ENCODE data around the gene FOXE3. TPM values are rescaled to one million over a fixed set of nuclear protein-coding genes. Genes with fewer than 3 reads are reported as not detected.

The FOXE3 gene
- total and polyA plus RNA-seq, 7 experiments from 2014 or later: not detected

- intact Hi-C loops (cut with micrococcal nuclease): loop anchor here (1.0 to 10.0 kb wide), 3 partner anchors 278 to 938 kb away; no protein-coding TSS in a partner anchor
- peak overlapping the region in 2 of 9 donors; percentile 38 to 55 for H3K27ac Mint-ChIP-seq
- no peak overlapping the region for H3K27ac ChIP-seq (ENCODE audit: low read depth, low read length)
- peaks cover 0 to 25% of the 10 kb centered on the region in 2 donors for H3K27me3 ChIP-seq (ENCODE audit: control insufficient read depth in 2 of 2, insufficient read depth in 2 of 2, low read length in 2 of 2)
- peaks cover 8 to 38% of the 10 kb centered on the region in 2 donors for H3K4me1 ChIP-seq (ENCODE audit: control insufficient read depth in 2 of 2, insufficient read depth in 2 of 2, low read length in 2 of 2)
- peaks cover 25 to 47% (median 39%) of the 10 kb centered on the region in 7 donors for H3K4me1 Mint-ChIP-seq
- peaks cover 46 to 52% (median 49%) of the 10 kb centered on the region in 5 donors for H3K27me3 Mint-ChIP-seq
- ATAC-seq (peak; percentile 54), DNase-seq (peak in 8 of 9 donors; percentile 44 to 68 (median 58))
- ChIA-PET CTCF (interaction anchor here (0.5 to 1.3 kb wide), 3 partner anchors 80 to 299 kb away, joined by 3 to 7 read pairs (median 3); no protein-coding TSS in a partner anchor), POLR2A (no interaction called here)
- peaks cover 0 to 18% (median 0%) of the 10 kb centered on the region in 5 donors for H3K36me3 Mint-ChIP-seq
- no peaks in the 10 kb centered on the region for H3K36me3 ChIP-seq (ENCODE audit: control insufficient read depth in 2 of 3, insufficient read depth in 3 of 3, low read length in 3 of 3)
- peak overlapping the region; percentile 20 for H3K4me3 ChIP-seq (ENCODE audit: low read length)
- H3K9me3 ChIP-seq (ENCODE audit: control insufficient read depth in 2 of 3, low read length in 3 of 3): no peaks in the 10 kb centered on the region
- peak overlapping the region; percentile 30 to 81 (median 75) for H3K4me3 Mint-ChIP-seq
- H3K9me3 Mint-ChIP-seq: peaks cover 0 to 3% (median 0%) of the 10 kb centered on the region in 11 donors
Observed at GRCh38 chr1:47432071-47433036, 16.3 kb downstream of the FOXE3 start.

- H3K4me1 Mint-ChIP-seq: peaks cover 25 to 47% (median 39%) of the 10 kb centered on the region in 7 donors
- peak overlapping the region in 1 of 9 donors; percentile 55 for H3K27ac Mint-ChIP-seq
- no peak overlapping the region for H3K27ac ChIP-seq (ENCODE audit: low read depth, low read length)
- no peaks in the 10 kb centered on the region for H3K36me3 ChIP-seq (ENCODE audit: control insufficient read depth in 2 of 3, insufficient read depth in 3 of 3, low read length in 3 of 3)
- peaks cover 43 to 48% (median 46%) of the 10 kb centered on the region in 5 donors for H3K27me3 Mint-ChIP-seq
- ChIA-PET CTCF (interaction anchor here (1.0 to 1.3 kb wide), 2 partner anchors 293 to 299 kb away, joined by 3 to 7 read pairs; no protein-coding TSS in a partner anchor), POLR2A (no interaction called here)
- H3K36me3 Mint-ChIP-seq: peaks cover 0 to 18% (median 0%) of the 10 kb centered on the region in 5 donors
- no peaks in the 10 kb centered on the region for H3K9me3 ChIP-seq (ENCODE audit: control insufficient read depth in 2 of 3, low read length in 3 of 3)
- H3K9me3 Mint-ChIP-seq: peaks cover 0 to 3% (median 0%) of the 10 kb centered on the region in 11 donors
- H3K4me1 ChIP-seq (ENCODE audit: control insufficient read depth in 2 of 2, insufficient read depth in 2 of 2, low read length in 2 of 2): peaks cover 8 to 38% of the 10 kb centered on the region in 2 donors
- peaks cover 0 to 25% of the 10 kb centered on the region in 2 donors for H3K27me3 ChIP-seq (ENCODE audit: control insufficient read depth in 2 of 2, insufficient read depth in 2 of 2, low read length in 2 of 2)
- H3K4me3 ChIP-seq (ENCODE audit: low read length): peak overlapping the region; percentile 20
- ATAC-seq (no peak), DNase-seq (no peak)
- intact Hi-C loops (cut with micrococcal nuclease): loop anchor here in 1 of 2 donors (10.0 kb wide), 1 partner anchor 938 kb away; no protein-coding TSS in a partner anchor
- peak overlapping the region; percentile 30 to 81 (median 75) for H3K4me3 Mint-ChIP-seq
Observed at GRCh38 chr1:47433037-47433421, 16.9 kb downstream of the FOXE3 start.

GRCh38 chr1:47433477-47434050, 17.5 kb downstream of the FOXE3 start:
- Histone ChIP-seq H3K4me3 (ENCODE audit: low read length) (no peak overlapping the region), H3K36me3 (ENCODE audit: control insufficient read depth in 2 of 3, insufficient read depth in 3 of 3, low read length in 3 of 3) (no peaks in the 10 kb centered on the region), H3K27ac (ENCODE audit: low read depth, low read length) (no peak overlapping the region), H3K9me3 (ENCODE audit: control insufficient read depth in 2 of 3, low read length in 3 of 3) (no peaks in the 10 kb centered on the region), H3K4me1 (ENCODE audit: control insufficient read depth in 2 of 2, insufficient read depth in 2 of 2, low read length in 2 of 2) (peaks cover 8 to 38% of the 10 kb centered on the region in 2 donors), H3K27me3 (ENCODE audit: control insufficient read depth in 2 of 2, insufficient read depth in 2 of 2, low read length in 2 of 2) (peaks cover 0 to 25% of the 10 kb centered on the region in 2 donors)
- no peak for ATAC-seq
- Mint-ChIP-seq H3K4me1 (peaks cover 25 to 47% (median 39%) of the 10 kb centered on the region in 7 donors), H3K4me3 (peak overlapping the region; percentile 16 to 81 (median 75)), H3K27me3 (peaks cover 38 to 48% (median 41%) of the 10 kb centered on the region in 5 donors), H3K27ac (no peak overlapping the region), H3K9me3 (peaks cover 0 to 3% (median 0%) of the 10 kb centered on the region in 11 donors), H3K36me3 (peaks cover 0 to 18% (median 0%) of the 10 kb centered on the region in 5 donors)
- DNase-seq: peak in 1 of 9 donors; percentile 14
- POLR2A ChIA-PET: no interaction called here
- CTCF ChIA-PET: interaction anchor here (0.9 to 3.4 kb wide), 5 partner anchors 9 to 293 kb away, joined by 3 to 16 read pairs (median 4); no protein-coding TSS in a partner anchor
- intact Hi-C loops (cut with micrococcal nuclease): loop anchor here in 1 of 2 donors (10.0 kb wide), 1 partner anchor 939 kb away; no protein-coding TSS in a partner anchor

GRCh38 chr1:47434051-47434842, 18.2 kb downstream of the FOXE3 start:
- Mint-ChIP-seq H3K36me3 (peaks cover 0 to 18% (median 0%) of the 10 kb centered on the region in 5 donors), H3K9me3 (peaks cover 0 to 3% (median 0%) of the 10 kb centered on the region in 11 donors), H3K4me1 (peaks cover 25 to 47% (median 39%) of the 10 kb centered on the region in 7 donors), H3K27me3 (peaks cover 33 to 49% (median 35%) of the 10 kb centered on the region in 5 donors), H3K27ac (no peak overlapping the region), H3K4me3 (peak overlapping the region; percentile 16 to 81 (median 72))
- H3K27ac ChIP-seq (ENCODE audit: low read depth, low read length): no peak overlapping the region
- H3K9me3 ChIP-seq (ENCODE audit: control insufficient read depth in 2 of 3, low read length in 3 of 3): no peaks in the 10 kb centered on the region
- peaks cover 0 to 25% of the 10 kb centered on the region in 2 donors for H3K27me3 ChIP-seq (ENCODE audit: control insufficient read depth in 2 of 2, insufficient read depth in 2 of 2, low read length in 2 of 2)
- POLR2A ChIA-PET: no interaction called here
- ATAC-seq: no peak
- peak in 1 of 9 donors; percentile 17 for DNase-seq
- intact Hi-C loops (cut with micrococcal nuclease): loop anchor here in 1 of 2 donors (10.0 kb wide), 1 partner anchor 939 kb away; no protein-coding TSS in a partner anchor
- H3K4me3 ChIP-seq (ENCODE audit: low read length): no peak overlapping the region
- H3K36me3 ChIP-seq (ENCODE audit: control insufficient read depth in 2 of 3, insufficient read depth in 3 of 3, low read length in 3 of 3): no peaks in the 10 kb centered on the region
- peaks cover 8 to 39% of the 10 kb centered on the region in 2 donors for H3K4me1 ChIP-seq (ENCODE audit: control insufficient read depth in 2 of 2, insufficient read depth in 2 of 2, low read length in 2 of 2)
- CTCF ChIA-PET: interaction anchor here (0.9 to 3.4 kb wide), 5 partner anchors 8 to 292 kb away, joined by 3 to 16 read pairs (median 4); no protein-coding TSS in a partner anchor

- Histone ChIP-seq H3K4me3 (ENCODE audit: low read length) (peak overlapping the region; percentile 76), H3K9me3 (ENCODE audit: control insufficient read depth in 2 of 3, low read length in 3 of 3) (no peaks in the 10 kb centered on the region), H3K4me1 (ENCODE audit: control insufficient read depth in 2 of 2, insufficient read depth in 2 of 2, low read length in 2 of 2) (peaks cover 8 to 43% of the 10 kb centered on the region in 2 donors), H3K36me3 (ENCODE audit: control insufficient read depth in 2 of 3, insufficient read depth in 3 of 3, low read length in 3 of 3) (no peaks in the 10 kb centered on the region), H3K27ac (ENCODE audit: low read depth, low read length) (no peak overlapping the region), H3K27me3 (ENCODE audit: control insufficient read depth in 2 of 2, insufficient read depth in 2 of 2, low read length in 2 of 2) (peaks cover 0 to 25% of the 10 kb centered on the region in 2 donors)
- intact Hi-C loops (cut with micrococcal nuclease): loop anchor here (1.0 to 10.0 kb wide), 5 partner anchors 207 to 941 kb away; no protein-coding TSS in a partner anchor
- ChIA-PET POLR2A (interaction anchor here (0.7 kb wide), 1 partner anchor 177 kb away, joined by 4 read pairs; no protein-coding TSS in a partner anchor), CTCF (interaction anchor here (0.9 to 3.4 kb wide), 4 partner anchors 14 to 291 kb away, joined by 3 to 16 read pairs (median 7); no protein-coding TSS in a partner anchor)
- H3K27ac Mint-ChIP-seq: peak overlapping the region in 3 of 9 donors; percentile 3 to 55 (median 13)
- H3K9me3 Mint-ChIP-seq: peaks cover 0 to 3% (median 0%) of the 10 kb centered on the region in 11 donors
- ATAC-seq: no peak
- peaks cover 0 to 18% (median 0%) of the 10 kb centered on the region in 5 donors for H3K36me3 Mint-ChIP-seq
- no peak for DNase-seq
- peak overlapping the region in 9 of 10 donors; percentile 84 to 95 (median 89) for H3K4me3 Mint-ChIP-seq
- peaks cover 30 to 49% (median 33%) of the 10 kb centered on the region in 5 donors for H3K27me3 Mint-ChIP-seq
- peaks cover 25 to 52% (median 39%) of the 10 kb centered on the region in 7 donors for H3K4me1 Mint-ChIP-seq
Observed at GRCh38 chr1:47435506-47436303, 19.6 kb downstream of the FOXE3 start.
